Loucy (cell line): ENCODE results near the gene CADM2.

Experiments used
- EZH2phosphoT487 ChIP-seq: fragments of 200-600 bp; IDR thresholded peaks from 2 replicates; pipeline ENCODE4 v1.6.1; 2018; ENCODE audit warnings: antibody characterized with exemption, mild to moderate bottlenecking, moderate library complexity, borderline replicate concordance
- TF ChIP-seq, protein P1 (sequence below): fragments of 200-600 bp; sonication (generic); conservative IDR thresholded peaks from 2 replicates; pipeline ENCODE4 v1.5.1; 2014; ENCODE audit warnings: mild to moderate bottlenecking, antibody characterized with exemption, low read length

DNA sequence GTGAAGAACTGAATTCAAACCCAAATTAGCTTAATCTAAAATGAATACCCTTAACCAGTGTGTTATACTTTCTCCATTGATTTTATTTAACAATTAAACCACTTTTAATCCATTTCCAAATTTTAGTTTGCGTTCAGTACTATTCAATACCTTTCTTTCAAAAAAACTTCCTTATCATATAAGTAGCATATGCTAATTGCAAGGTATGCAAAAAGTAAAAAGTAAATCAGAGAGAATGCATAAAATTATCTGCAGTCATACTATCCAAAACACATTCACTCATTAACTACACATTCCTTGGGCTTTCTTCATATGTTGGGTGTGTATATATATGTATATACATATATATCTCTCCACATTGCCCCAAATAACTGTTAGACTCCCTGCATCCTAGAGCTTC lies 208.8 kb downstream of the CADM2 start:
- TF ChIP-seq, protein P1, sequence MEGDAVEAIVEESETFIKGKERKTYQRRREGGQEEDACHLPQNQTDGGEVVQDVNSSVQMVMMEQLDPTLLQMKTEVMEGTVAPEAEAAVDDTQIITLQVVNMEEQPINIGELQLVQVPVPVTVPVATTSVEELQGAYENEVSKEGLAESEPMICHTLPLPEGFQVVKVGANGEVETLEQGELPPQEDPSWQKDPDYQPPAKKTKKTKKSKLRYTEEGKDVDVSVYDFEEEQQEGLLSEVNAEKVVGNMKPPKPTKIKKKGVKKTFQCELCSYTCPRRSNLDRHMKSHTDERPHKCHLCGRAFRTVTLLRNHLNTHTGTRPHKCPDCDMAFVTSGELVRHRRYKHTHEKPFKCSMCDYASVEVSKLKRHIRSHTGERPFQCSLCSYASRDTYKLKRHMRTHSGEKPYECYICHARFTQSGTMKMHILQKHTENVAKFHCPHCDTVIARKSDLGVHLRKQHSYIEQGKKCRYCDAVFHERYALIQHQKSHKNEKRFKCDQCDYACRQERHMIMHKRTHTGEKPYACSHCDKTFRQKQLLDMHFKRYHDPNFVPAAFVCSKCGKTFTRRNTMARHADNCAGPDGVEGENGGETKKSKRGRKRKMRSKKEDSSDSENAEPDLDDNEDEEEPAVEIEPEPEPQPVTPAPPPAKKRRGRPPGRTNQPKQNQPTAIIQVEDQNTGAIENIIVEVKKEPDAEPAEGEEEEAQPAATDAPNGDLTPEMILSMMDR = no peak
- TF ChIP-seq EZH2phosphoT487 = no peak
